GM21423 (cell line): ENCODE results near the gene ECE1.
"Not testable (repeated sequence)": the region's sequence is repeated elsewhere in the genome, so short reads cannot be mapped to it uniquely, and the experiment has no call there.

Experiments used
- ATAC-seq: cut with Tn5 transposase; IDR thresholded peaks from one replicate; pipeline ENCODE4 v1.9.1; 2021; ENCODE audit warnings: mild to moderate bottlenecking, moderate library complexity; ENCODE audit not compliant: unreplicated experiment

ECE1 gene

DNA sequence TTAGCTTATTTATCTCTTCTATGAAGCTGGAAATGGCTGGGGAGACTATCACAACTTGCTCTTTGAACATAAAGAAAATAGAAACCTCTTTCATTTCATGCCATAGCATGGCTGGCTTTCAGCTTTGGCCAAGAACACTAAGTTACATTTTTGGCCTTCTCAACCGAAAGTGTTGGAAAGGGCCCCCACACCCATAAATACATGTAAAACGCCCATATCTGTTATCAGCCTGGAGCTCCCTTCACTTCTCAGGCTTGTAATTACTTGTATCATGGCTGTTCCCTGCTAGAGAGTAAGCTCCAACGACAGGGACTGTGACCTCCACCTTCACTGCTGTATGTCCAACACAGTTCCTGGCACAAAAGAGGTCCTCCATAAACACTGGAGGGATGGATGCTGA lies 100.8 kb downstream of the ECE1 start:
- no peak for ATAC-seq

DNA sequence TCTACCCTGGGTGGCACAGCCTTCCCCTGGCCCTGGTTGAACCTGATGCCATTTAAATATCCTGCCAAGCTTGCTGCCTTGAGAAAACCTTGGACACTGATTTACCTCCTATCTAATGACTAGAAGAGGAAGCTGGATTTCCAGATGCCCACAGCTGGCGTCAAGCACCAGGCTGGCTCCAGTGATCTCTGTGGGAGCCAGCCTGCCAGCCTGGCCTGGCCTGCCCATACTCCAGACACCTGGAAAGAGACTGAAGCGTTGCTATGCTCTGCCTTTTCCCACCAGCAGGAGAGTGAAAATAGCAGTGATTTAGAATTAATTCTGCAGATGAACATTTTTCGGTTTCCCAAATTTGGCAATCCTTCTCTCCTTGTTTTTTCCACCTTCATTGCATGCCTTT lies 102.0 kb downstream of the ECE1 start:
- no peak for ATAC-seq

DNA sequence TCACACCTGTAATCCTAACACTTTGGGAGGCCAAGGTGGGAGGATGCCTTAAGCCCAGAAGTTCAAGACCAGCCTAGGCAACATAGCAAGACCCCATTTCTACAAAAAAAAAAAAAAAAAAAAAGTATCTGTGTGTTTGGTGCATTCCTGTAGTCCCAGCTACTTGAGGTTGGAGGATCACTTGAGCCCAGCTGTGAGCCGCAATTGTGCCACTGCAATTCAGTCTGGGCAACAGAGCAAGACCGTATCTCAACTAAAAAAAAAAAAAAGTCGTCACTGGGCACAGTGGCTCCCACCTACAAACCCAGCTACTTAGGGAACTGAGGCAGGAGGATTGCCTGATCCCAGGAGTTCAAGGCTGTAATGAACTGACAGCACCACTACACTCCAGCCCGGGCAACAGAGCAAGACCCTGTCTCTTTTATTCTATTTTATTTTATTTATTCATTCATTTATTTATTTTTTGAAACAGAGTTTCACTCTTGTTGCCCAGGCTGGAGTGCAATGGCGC lies 105.0 kb downstream of the ECE1 start:
- ATAC-seq, result no peak

DNA sequence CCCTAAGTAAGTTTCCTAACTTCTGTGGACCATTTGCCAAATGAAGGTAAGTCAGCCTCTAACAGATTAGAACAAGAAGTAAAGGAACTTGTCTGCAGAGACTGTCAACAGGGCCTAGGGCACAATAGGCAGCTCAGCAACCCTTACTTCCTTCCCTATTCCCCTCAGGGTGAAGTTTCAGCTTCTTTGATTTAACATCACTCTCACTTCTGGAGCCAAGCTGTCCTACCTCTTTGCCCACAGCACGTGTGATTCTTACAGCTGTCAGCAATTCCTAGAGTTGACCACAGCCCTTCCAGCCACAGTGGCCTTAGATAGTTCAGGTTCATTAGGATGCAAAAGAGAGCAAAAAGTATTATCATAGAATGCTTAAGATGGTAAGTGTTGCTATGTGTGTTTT lies 106.0 kb downstream of the ECE1 start:
- ATAC-seq, result no peak

DNA sequence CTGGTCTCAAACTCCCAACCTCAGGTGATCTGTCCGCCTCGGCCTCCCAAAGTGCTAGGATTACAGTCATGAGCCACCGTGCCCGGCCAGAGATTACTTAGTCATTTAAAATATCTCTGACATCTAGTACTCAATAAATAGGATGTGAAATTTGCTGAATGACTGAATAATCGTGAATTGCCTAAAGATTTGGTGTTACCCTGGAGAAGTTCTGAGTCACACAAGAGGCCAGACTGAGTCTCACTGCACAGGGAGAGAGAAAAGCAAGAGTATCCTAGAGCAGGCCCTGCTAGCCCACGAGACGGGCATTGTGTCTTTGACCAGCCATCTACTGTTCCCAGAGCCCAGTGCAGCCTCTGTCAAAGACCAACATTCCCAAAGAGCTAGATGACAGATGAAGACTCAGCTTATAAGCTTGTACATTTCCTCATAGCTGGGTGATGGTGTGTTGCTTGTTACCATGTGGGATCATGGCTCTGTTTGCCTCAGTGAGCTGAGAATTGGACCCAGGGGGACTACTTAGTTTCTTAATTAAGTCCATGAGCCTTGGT lies 108.0 kb downstream of the ECE1 start:
- ATAC-seq, result no peak

DNA sequence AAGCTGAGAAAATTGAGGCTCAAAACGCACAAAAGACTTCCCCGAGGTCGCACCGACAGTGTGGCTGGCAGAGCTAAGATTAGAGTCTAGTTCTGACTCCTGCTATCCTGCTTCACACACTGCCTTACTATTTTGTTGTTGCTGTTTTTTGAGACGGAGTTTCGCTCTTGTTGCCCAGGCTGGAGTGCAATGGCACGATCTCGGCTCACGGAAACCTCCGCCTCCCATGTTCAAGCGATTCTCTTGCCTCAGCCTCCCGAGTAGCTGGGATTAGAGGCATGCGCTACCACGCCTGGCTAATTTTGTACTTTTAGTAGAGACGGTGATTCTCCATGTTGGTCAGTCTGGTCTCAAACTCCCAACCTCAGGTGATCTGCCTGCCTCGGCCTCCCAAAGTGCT lies 112.0 kb downstream of the ECE1 start:
- ATAC-seq, result not testable (repeated sequence)

DNA sequence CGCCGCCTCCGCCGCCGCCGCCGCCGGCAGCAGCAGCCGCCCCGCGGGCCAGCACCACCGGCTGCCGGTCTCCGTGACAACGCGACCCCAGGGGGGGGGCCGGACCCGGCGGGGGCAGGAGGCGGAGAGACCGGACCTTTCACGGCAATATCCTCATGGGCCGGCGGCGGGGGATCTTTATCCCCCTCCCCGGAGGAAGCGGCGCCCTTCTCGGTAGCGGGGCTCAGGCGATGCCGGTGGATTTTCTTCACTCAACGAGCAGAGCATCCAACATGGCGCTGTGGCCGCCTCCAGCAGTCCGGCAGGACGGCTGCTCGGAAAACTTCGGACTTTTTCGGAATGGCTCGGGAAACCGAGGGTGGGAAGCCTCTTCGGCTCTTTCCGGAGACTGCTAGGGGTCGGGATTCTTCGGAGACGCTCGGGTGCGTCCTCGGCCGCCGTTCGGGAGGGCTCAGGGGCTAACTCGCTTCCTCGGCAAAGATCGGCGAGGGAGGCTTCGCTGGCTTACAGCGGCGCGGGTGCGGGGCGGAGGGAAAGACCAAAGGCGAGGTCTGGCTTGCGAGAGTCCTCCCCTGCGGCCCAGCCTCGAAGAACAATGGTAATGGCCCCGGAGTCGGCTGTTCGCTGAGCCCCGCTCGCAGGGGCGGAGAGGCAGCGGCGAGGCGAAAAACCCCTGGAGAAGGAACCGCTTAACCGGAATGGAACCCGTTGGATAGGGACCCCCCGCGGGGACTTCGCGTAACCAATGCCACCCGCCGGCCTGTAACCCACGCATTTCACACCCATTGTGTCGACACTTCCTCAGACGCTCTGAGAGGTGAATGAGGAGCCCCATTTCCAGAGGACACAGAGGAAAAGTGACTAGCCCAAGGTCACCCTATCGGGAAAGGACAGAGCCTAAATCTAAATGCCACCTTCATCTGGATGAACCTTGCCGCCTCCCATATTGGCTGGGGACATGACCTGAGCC lies 113.4 kb downstream of the ECE1 start, which contains the start of gene EIF4G3:
EIF4G3 (minus strand) TSS at position 312 of the 970 bp plus-strand sequence. CDS start 174,155 bp downstream, outside the sequence.
- peak; percentile 92 for ATAC-seq

DNA sequence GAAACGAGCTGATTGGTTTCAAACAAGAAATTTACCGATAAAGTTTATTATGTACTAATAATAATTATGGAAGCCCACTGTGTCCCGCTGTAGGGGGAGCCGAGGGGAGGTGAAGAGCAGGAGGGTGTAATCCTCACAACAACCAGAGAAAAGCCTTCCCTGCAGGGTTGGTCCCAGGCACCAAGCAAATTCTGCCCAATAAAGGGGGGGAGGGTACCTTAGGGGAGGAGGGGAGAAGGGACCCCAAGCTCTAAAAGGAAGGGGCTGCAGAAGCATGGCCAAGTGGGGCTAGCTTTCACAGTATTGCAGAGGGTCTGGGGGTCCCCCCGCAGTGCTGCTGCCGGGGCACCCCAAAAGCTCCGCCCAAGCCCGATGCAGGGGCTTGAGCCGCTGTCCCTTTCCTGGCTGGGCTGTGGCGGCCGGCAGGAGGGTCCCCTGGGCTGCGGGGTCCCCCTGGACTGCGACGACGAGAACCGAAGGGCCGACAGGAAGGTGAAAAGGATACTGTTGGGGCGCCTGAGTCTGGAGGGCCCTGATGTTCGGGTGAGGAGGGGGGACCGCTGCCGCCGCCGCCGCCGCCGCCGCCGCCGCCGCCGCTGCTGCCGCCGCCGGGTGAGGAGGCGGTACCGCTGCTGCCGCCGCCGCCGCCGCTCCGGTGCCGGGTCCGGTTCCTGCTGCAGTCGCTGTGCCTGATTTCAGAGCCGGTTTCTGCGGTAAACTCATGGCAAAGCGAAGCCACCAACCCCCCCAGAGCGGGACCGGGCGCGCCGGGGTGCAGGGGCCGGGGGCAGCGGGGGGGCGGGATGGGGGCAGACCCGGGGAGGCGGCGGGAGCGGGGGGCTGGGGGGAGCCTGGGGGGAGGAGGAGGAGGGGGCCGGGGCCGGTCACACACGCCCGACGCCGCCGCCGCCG lies 114.3 kb downstream of the ECE1 start:
- peak; percentile 10 for ATAC-seq

DNA sequence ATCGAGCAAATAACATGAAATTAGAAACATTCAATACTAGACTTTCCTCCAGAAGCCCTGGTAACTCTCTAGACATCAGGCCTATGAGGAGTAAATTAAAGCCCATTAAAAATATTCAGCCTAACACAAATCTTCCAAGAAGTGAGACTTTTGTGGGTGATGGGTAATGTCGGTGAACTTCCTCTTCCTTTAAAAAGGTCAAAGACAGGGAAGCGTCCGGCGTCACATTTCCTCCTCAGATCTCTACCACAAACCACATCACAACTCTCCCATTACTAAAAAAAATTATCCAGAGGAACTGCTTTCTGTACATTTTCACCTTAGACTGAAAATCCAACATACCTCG lies 115.0 kb downstream of the ECE1 start:
- no peak for ATAC-seq

DNA sequence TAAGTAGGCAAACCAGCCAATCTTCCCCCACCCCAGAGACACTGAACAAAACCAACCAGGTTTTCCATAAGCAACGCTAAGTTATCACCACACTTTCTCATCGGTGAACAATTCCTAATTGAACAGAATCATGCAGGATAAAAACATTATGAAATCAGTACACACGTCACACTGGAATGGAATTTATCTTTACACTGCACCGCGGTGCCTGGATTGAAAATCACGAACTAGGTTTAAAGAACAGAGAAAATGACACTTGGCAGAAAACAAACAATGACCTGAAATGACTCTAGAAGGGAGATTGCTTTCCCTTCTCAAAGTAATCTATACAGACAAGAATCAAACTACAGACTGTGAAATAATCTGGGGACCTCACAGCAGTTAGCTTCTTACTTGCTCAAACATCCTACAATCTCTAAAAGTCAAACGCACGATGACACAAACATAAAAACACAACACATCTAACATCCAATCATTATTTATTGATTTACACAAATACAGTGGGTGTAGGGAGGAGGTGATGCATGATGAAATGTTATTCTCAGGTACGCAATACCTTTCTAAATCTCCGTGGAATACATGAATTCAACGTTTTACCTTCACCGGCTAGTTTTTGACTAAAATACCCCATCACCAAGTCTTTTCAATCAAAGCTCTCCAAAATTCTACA lies 115.5 kb downstream of the ECE1 start:
- no peak for ATAC-seq

DNA sequence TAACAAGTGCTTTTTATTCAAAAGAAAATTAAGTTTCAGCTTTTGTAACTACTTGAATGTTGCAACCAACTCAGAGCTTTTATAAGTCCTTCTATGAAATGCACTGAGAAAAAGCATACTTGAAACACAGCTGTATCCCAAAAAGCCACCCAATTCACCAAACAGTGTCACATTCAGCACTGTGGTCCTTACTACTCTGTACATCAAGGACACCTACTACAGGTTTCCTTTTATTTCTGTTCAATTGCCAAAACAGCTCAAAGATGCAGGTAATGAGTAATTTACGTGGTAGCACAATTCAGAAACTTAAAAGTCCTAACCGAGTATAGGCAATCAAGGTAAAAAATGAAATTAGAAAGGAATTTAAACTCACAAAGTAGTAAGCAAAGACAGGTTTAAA lies 116.0 kb downstream of the ECE1 start:
- no peak for ATAC-seq

DNA sequence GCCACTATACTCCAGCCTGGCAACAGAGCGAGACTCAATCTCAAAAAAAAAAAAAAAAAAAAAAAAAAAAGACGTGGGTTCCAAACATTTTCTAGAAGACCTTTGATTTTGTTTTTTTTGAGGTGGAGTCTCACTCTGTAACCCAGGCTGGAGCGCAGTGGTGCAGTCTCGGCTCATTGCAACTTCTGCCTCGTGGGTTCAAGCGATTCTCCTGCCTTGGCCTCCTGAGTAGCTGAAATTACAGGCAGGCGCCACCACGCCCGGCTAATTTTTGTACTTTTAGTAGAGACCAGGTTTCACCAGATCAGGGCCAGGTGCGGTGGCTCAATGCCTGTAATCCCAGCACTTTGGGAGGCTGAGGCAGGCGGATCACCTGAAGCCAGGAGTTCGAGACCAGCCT lies 117.2 kb downstream of the ECE1 start:
- not testable (repeated sequence) for ATAC-seq

DNA sequence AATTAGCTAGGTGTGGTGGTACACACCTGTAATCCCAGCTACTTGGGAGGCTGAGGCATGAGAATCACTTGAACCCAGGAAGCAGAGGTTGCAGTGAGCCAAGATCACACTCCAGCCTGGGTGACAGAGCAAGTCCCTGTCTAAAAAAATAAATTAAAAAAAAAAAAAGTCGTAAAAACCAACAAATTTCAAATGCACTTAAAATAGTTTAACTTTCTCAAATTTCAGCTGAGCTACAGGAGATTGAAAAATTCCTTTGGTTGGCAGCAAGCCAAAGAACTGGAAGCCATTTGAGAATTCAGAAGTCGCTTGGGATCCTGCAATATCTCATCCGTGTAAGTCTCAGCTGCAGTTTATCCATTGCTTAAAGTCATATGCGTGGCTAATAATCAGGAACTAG lies 119.4 kb downstream of the ECE1 start:
- not testable (repeated sequence) for ATAC-seq

DNA sequence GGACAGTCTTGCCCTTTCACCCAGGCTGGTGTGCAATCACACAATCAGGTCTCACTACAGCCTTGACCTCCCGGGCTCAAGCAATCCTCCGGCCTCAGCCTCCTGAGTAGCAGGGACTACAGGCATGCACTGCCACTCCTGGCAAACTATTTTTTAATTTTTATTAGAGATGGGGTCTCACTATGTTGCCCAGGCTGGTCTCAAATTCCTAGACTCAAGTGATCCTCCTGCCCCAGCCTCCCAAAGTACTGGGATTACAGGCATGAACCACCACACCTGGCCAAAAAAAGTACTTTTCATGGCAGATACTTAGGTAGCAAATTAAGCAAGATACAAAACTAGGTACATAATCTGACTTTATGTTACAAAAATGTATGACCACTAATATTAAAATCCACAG lies 121.8 kb downstream of the ECE1 start:
- no peak for ATAC-seq
